Loucy (cell line): ENCODE results near the gene SSBP2.

Source experiments
- EZH2phosphoT487 ChIP-seq: fragments of 200-600 bp; IDR thresholded peaks from 2 replicates; pipeline ENCODE4 v1.6.1; 2018; ENCODE audit warnings: antibody characterized with exemption, mild to moderate bottlenecking, moderate library complexity, borderline replicate concordance
- TF ChIP-seq, protein P1 (sequence below): fragments of 200-600 bp; sonication (generic); conservative IDR thresholded peaks from 2 replicates; pipeline ENCODE4 v1.5.1; 2014; ENCODE audit warnings: mild to moderate bottlenecking, antibody characterized with exemption, low read length

DNA sequence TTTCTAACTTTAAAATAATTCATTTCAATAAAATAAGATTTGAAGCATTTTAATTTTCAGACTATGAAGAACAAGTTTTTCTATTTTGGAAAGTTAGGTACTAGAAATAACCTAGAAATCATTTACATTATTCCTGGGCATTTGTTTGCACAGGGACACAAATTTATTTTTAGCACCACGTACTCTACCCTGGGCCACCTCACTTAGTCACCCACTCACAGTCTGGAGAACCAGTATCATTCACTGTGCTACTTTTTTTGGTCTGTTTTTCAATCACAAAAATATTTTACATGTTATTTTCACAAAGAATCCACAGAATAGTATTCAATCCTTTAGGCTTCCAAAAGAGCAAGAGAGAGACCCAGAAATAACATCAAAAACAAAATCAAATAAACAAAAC is 228.3 kb downstream of the SSBP2 start:
- TF ChIP-seq, protein P1, sequence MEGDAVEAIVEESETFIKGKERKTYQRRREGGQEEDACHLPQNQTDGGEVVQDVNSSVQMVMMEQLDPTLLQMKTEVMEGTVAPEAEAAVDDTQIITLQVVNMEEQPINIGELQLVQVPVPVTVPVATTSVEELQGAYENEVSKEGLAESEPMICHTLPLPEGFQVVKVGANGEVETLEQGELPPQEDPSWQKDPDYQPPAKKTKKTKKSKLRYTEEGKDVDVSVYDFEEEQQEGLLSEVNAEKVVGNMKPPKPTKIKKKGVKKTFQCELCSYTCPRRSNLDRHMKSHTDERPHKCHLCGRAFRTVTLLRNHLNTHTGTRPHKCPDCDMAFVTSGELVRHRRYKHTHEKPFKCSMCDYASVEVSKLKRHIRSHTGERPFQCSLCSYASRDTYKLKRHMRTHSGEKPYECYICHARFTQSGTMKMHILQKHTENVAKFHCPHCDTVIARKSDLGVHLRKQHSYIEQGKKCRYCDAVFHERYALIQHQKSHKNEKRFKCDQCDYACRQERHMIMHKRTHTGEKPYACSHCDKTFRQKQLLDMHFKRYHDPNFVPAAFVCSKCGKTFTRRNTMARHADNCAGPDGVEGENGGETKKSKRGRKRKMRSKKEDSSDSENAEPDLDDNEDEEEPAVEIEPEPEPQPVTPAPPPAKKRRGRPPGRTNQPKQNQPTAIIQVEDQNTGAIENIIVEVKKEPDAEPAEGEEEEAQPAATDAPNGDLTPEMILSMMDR = no peak
- no peak for TF ChIP-seq EZH2phosphoT487
